ENCODE measurements around the gene WDR43. TPM values are rescaled to one million over a fixed set of nuclear protein-coding genes. Genes with fewer than 3 reads are reported as not detected.

Gene WDR43
- polyA plus RNA-seq, 1 of the 3 experiments (the other 2 are of a cell fraction) = 35.1 TPM

DNA sequence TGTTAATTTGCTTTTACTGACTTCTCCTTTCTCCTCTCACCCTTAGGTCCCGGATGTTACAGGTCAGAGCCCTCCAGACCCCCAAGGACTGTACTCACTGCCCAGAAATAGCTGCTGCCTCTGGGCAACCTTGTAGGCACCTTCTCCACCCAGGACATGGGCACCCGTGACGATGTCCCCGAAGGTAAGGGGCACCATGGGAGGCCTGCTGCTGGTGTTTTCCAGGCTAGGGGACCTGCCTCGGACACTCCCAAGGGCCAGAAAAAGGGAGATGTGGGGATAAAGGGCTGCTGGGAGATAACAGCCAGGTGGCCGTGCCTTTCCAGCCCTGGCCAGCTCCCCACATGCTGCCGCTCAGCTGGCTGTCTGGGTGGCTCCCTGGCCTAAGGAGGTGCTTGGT is 100.2 kb downstream of the WDR43 start:
- POLR2A ChIA-PET = no interaction called here
- H3K36me3 ChIP-seq (replicated peaks in 1 of 2; ENCODE audit: control insufficient read depth in 1 of 2, insufficient read depth in 2 of 2, low read length in 1 of 2) = no peaks in the 10 kb centered on the region
- no peaks in the 10 kb centered on the region for H3K9me3 ChIP-seq
- no peak for DNase-seq
- H3F3A ChIP-seq (replicated peaks; ENCODE audit: insufficient read depth) = no peaks in the 10 kb centered on the region
- TF ChIP-seq GATA2 (CRISPR knock-in tag; IDR thresholded peaks at IDR 0.05) (peak; percentile 39; the same call in 1 of the 2 replicates), TAF1 (IDR thresholded peaks at IDR 0.05; ENCODE audit: borderline replicate concordance, low read depth, low read length) (no peak), RXRA (IDR thresholded peaks at IDR 0.05; ENCODE audit: borderline replicate concordance, low read depth) (no peak), POLR2AphosphoS5 (IDR thresholded peaks at IDR 0.05; ENCODE audit: low read depth, low read length) (no peak), CHD2 (IDR thresholded peaks at IDR 0.05; ENCODE audit: low read length, partially characterized antibody) (no peak), GABPA (IDR thresholded peaks at IDR 0.05; ENCODE audit: low read depth) (no peak)
- H3K9me2 ChIP-seq = no peaks in the 10 kb centered on the region
- no peak overlapping the region for H3K9ac ChIP-seq
- H3K4me3 ChIP-seq (ENCODE audit: low read depth in 2 of 2, low read length in 1 of 2) = no peak overlapping the region
- H3K27ac ChIP-seq (ENCODE audit: low read depth in 2 of 2, low read length in 1 of 2) = no peak overlapping the region
- no peaks in the 10 kb centered on the region; the same call in 1 of the 2 replicates for H3K27me3 ChIP-seq (ENCODE audit: insufficient read depth)
- H2AFZ ChIP-seq (ENCODE audit: low read depth) = no peak overlapping the region
- CTCF ChIA-PET = interaction anchor here (0.9 to 1.4 kb wide), 3 partner anchors 18 to 111 kb away, joined by 3 read pairs; no protein-coding TSS in a partner anchor
- H3K4me1 ChIP-seq (ENCODE audit: control insufficient read depth in 1 of 2, insufficient read depth in 2 of 2, low read depth in 1 of 2, low read length in 1 of 2) = peaks cover 0 to 18% of the 10 kb centered on the region in 2 experiments; a peak in 1 of 4 replicates
- H3K79me2 ChIP-seq (ENCODE audit: insufficient read depth) = no peaks in the 10 kb centered on the region
- WGBS (ENCODE audit: low lambda C conversion rate) = 64% methylated on average over 6 of the region's 7 CpGs
- no peaks in the 10 kb centered on the region for H4K20me1 ChIP-seq (ENCODE audit: insufficient read depth)
- no peak overlapping the region for H3K4me2 ChIP-seq

DNA sequence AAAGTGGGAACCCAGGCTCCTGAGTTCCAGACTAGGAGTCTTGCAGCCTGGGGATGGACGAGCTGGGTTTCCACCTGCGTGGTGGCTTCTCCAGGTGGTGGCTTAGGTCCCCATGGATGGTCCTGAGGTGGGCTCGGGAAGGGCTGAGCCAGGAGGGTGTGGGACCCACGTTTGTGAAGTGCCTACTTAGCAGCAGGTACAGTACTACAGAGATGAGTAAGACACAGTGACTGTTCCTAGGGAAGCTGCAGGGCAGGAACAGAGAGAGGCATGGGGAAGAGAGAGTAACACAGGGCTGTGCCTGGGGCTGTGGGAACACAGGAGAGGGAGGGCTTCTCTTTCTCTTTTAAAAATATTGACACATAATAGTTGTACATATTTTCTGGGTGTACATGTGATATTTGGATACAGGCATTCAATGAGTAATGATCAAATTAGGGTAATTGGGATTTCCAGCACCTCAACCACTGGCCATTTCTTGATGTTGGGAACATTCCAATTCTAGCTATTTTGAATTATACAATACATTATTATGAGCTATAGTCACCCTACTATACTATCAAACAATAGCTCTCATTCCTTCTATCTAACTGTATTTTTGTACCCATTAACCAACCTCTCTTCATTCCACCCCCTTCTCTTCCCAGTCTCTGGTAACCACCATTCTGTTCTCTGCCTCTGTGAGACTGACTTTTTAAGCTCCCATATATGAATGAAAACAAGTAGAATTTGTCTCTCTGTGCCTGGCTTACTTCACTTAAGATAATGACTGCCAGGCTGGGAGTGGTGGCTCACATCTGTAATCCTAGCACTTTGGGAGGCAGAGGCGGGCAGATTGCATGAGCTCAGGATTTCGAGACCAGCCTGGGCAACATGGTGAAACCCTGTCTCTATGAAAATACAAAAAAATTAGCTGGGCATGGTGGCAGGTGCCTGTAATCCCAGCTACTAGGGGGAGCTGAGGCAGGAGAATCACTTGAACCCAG is 101.6 kb downstream of the WDR43 start:
- 48% methylated on average over 6 of the region's 6 CpGs for WGBS (ENCODE audit: low lambda C conversion rate)
- no peak for TF ChIP-seq MEF2A (IDR thresholded peaks at IDR 0.05; ENCODE audit: borderline replicate concordance, low read depth)
- TF ChIP-seq, protein P1, sequence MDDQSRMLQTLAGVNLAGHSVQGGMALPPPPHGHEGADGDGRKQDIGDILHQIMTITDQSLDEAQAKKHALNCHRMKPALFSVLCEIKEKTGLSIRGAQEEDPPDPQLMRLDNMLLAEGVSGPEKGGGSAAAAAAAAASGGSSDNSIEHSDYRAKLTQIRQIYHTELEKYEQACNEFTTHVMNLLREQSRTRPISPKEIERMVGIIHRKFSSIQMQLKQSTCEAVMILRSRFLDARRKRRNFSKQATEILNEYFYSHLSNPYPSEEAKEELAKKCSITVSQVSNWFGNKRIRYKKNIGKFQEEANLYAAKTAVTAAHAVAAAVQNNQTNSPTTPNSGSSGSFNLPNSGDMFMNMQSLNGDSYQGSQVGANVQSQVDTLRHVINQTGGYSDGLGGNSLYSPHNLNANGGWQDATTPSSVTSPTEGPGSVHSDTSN (IDR thresholded peaks at IDR 0.05) = no peak
- TF ChIP-seq, protein P2, sequence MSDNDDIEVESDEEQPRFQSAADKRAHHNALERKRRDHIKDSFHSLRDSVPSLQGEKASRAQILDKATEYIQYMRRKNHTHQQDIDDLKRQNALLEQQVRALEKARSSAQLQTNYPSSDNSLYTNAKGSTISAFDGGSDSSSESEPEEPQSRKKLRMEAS (IDR thresholded peaks at IDR 0.05; ENCODE audit: low read depth) = no peak
- no peak for TF ChIP-seq RFX5 (IDR thresholded peaks at IDR 0.05; ENCODE audit: low read length)
- no peak for TF ChIP-seq NRF1 (IDR thresholded peaks at IDR 0.05; ENCODE audit: low read depth, low read length)
- no peak for TF ChIP-seq ELF1 (IDR thresholded peaks at IDR 0.05)
- no peak for TF ChIP-seq SMC3 (IDR thresholded peaks at IDR 0.05; ENCODE audit: low read depth, low read length)
- no peak overlapping the region for H3K27ac ChIP-seq (ENCODE audit: low read depth in 2 of 2, low read length in 1 of 2)

More for the DNA sequence above, 101.6 kb downstream of the WDR43 start:
- no peaks in the 10 kb centered on the region for H3K9me2 ChIP-seq
- CTCF ChIA-PET = interaction anchor here (0.9 to 1.7 kb wide), 5 partner anchors 11 to 110 kb away, joined by 3 to 4 read pairs (median 3); partner anchors contain the start of gene TOGARAM2
- no peaks in the 10 kb centered on the region for H3K79me2 ChIP-seq (ENCODE audit: insufficient read depth)
- no peaks in the 10 kb centered on the region for H3K36me3 ChIP-seq (replicated peaks in 1 of 2; ENCODE audit: control insufficient read depth in 1 of 2, insufficient read depth in 2 of 2, low read length in 1 of 2)
- no peak overlapping the region for H2AFZ ChIP-seq (ENCODE audit: low read depth)
- no peak for DNase-seq
- no peaks in the 10 kb centered on the region for H3K9me3 ChIP-seq
- no peaks in the 10 kb centered on the region for H3K27me3 ChIP-seq (ENCODE audit: insufficient read depth)
- H3K4me3 ChIP-seq (ENCODE audit: low read depth in 2 of 2, low read length in 1 of 2) = no peak overlapping the region
- no peaks in the 10 kb centered on the region for H3F3A ChIP-seq (replicated peaks; ENCODE audit: insufficient read depth)
- peaks cover 0 to 18% of the 10 kb centered on the region in 2 experiments; a peak in 1 of 4 replicates for H3K4me1 ChIP-seq (ENCODE audit: control insufficient read depth in 1 of 2, insufficient read depth in 2 of 2, low read depth in 1 of 2, low read length in 1 of 2)
- H4K20me1 ChIP-seq (ENCODE audit: insufficient read depth) = no peaks in the 10 kb centered on the region
- no peak overlapping the region for H3K9ac ChIP-seq
- POLR2A ChIA-PET = no interaction called here
- H3K4me2 ChIP-seq = no peak overlapping the region
